Colonic mucosa (tissue), 4 donors: ENCODE measurements around the gene GRIN2A. TPM values are rescaled to one million over a fixed set of nuclear protein-coding genes. Genes with fewer than 3 reads are reported as not detected.

Experiments
- DNase-seq: peaks from one replicate; pipeline ENCODE4 v3.0.0-alpha.2; 2020
- H3K27ac ChIP-seq: fragments of 200-600 bp; one replicate; pipeline ENCODE4 v1.8.0; 2021
- H3K27me3 ChIP-seq: fragments of 200-600 bp; one replicate; pipeline ENCODE4 v1.8.0; 2021
- H3K36me3 ChIP-seq: fragments of 200-600 bp; one replicate; pipeline ENCODE4 v1.8.0; 2021
- H3K4me1 ChIP-seq: fragments of 200-600 bp; one replicate; pipeline ENCODE4 v1.8.0; 2021; ENCODE audit warnings: mild to moderate bottlenecking
- H3K4me3 ChIP-seq: fragments of 200-600 bp; one replicate; pipeline ENCODE4 v1.8.0; 2021
- H3K9ac ChIP-seq, 2 donors: one replicate each; pipeline ENCODE4 v1.7.0; 2013; ENCODE audit warnings: control low read depth in 2 of 2, low read depth in 2 of 2, low read length in 2 of 2
- H3K9me3 ChIP-seq: fragments of 200-600 bp; one replicate; pipeline ENCODE4 v1.8.0; 2021
- CTCF ChIP-seq: fragments of 200-600 bp; IDR thresholded peaks from one replicate; pipeline ENCODE4 v1.8.0; 2022; ENCODE audit warnings: antibody characterized with exemption, mild to moderate bottlenecking
- intact Hi-C: fragments of 100-400 bp; cut with DNase I; formaldehyde crosslinking; loops from one replicate; pipeline ENCODE4 v1.14.1; 2022
- total RNA-seq, 2 donors: library from RNA; stranded (reverse); fragmentation: NEBNext Ultra II Directional in 1 of 2; extraction: Animal tissue kit (Norgen Biotek cat#: 25700) in 1 of 2; gene quantifications; one replicate each; pipeline ENCODE4 v1.2.1, GENCODE V29; 2021
- donor health status: healthy.
- donor health status: DM: no; HTN: no; CAD: no.
- donor health status: DM: no; HTN: no; CAD: no.

Gene GRIN2A
- total RNA-seq, 2 donors from 2014 or later, result 0.15 to 0.40 TPM

GRCh38 chr16:10137341-10137740 lies 44.9 kb downstream of the GRIN2A start:
- Histone ChIP-seq H3K27me3 (no peaks in the 10 kb centered on the region), H3K9ac (no peak overlapping the region), H3K27ac (no peak overlapping the region), H3K9me3 (no peaks in the 10 kb centered on the region), H3K4me1 (no peaks in the 10 kb centered on the region), H3K4me3 (no peak overlapping the region), H3K36me3 (no peaks in the 10 kb centered on the region)
- intact Hi-C loops, result no loop called here
- no peak for DNase-seq
- no peak for TF ChIP-seq CTCF

DNA sequence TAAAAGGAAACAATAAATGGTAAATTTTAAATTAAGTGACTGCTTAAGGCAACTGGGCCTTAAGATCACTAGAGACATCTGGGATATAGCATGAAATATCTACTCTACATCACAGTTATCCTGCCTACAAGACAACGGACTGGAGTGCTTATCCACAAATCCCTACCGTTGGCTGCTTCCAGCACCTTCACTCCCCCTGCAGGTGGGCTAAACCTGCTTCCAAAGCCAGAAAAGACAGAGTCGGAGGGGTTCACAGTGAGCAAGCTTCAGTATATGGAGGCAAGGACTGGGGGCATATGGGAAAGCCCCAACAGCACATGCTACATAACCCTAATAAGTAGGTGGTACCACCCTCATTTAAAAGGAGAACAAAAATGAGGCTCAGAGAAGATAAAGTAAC lies 45.3 kb downstream of the GRIN2A start:
- no peak overlapping the region for H3K27ac ChIP-seq
- H3K9ac ChIP-seq, result no peak overlapping the region
- H3K9me3 ChIP-seq, result no peaks in the 10 kb centered on the region
- H3K4me1 ChIP-seq, result no peaks in the 10 kb centered on the region
- no peaks in the 10 kb centered on the region for H3K36me3 ChIP-seq
- intact Hi-C loops, result no loop called here
- no peak overlapping the region for H3K4me3 ChIP-seq
- TF ChIP-seq CTCF, result no peak
- no peak for DNase-seq
- no peaks in the 10 kb centered on the region for H3K27me3 ChIP-seq

GRCh38 chr16:10130538-10130937 lies 51.7 kb downstream of the GRIN2A start:
- H3K27ac ChIP-seq, result no peak overlapping the region
- H3K4me3 ChIP-seq, result no peak overlapping the region
- H3K9me3 ChIP-seq, result no peaks in the 10 kb centered on the region
- intact Hi-C loops, result no loop called here
- H3K36me3 ChIP-seq, result no peaks in the 10 kb centered on the region
- H3K27me3 ChIP-seq, result no peaks in the 10 kb centered on the region
- no peak overlapping the region for H3K9ac ChIP-seq
- H3K4me1 ChIP-seq, result no peaks in the 10 kb centered on the region
- TF ChIP-seq CTCF, result no peak
- DNase-seq, result no peak

DNA sequence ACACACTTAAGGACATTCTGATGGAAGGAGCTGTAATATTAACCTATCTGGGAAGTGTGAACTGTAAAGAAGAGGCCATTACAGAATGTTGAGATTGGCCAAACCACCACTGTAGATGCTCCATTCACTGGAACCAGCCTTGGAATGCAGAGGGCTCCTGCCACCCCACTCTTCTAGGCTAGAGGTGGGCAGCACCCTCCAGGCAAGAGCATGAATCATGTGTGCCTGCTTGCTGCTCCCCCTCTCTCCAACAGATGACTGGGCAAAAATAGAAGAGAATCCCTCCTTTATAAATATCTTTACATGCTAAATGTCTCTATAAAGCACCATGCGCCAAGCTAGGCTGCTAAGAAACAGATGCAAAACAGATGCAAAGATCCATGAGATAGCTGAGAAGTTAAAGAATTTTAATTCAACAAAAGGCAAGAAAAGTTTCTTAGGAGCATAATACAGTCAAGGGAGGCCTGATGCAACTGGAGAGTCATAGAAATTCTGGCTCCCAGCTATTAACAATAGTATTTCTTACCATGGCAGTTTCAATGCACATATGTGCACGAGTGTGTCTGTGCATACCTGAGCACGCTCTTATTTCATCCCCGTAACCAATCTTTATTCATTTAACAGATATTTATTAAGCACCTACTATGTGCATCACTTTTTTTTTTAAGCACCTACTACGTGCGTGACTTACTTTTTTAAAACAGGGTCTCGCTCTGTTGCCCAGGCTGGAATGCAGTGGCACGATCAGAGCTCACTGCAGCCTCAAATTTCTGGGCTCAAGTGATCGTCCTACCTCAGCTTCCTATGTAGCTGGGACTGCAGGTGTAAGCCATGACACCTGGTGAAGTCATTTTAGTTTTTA lies 53.6 kb downstream of the GRIN2A start:
- no peak overlapping the region for H3K27ac ChIP-seq
- H3K4me3 ChIP-seq, result no peak overlapping the region
- DNase-seq, result no peak
- H3K9ac ChIP-seq, result no peak overlapping the region
- intact Hi-C loops, result no loop called here
- no peaks in the 10 kb centered on the region for H3K4me1 ChIP-seq
- no peak for TF ChIP-seq CTCF
- H3K36me3 ChIP-seq, result no peaks in the 10 kb centered on the region
- no peaks in the 10 kb centered on the region for H3K9me3 ChIP-seq
- H3K27me3 ChIP-seq, result no peaks in the 10 kb centered on the region

- Histone ChIP-seq H3K4me3 (no peak overlapping the region), H3K27me3 (no peaks in the 10 kb centered on the region), H3K4me1 (no peaks in the 10 kb centered on the region), H3K9me3 (no peaks in the 10 kb centered on the region), H3K9ac (no peak overlapping the region), H3K36me3 (no peaks in the 10 kb centered on the region), H3K27ac (no peak overlapping the region)
- TF ChIP-seq CTCF, result no peak
- intact Hi-C loops, result no loop called here
- no peak for DNase-seq
Observed at GRCh38 chr16:10126686-10127085, 55.5 kb downstream of the GRIN2A start.
